Jurkat, Clone E6-1 (cell line): Measurements from ENCODE around the gene HYAL1. TPM values are rescaled to one million over a fixed set of nuclear protein-coding genes. Genes with fewer than 3 reads are reported as not detected.

Source experiments
- DNase-seq: peaks from one replicate; pipeline ENCODE4 v3.0.0-alpha.2; 2011; ENCODE audit warnings: low read depth, low spot score
- H3K4me3 ChIP-seq: 2 replicates; pipeline ENCODE4 v1.5.1; 2011; ENCODE audit warnings: mild to moderate bottlenecking, low read length, control low read depth, moderate library complexity
- polyA plus RNA-seq: library from polyadenylated mRNA; unstranded; fragments of >200 nt; gene quantifications from one replicate; pipeline ENCODE4 v1.2.1, GENCODE V29; 2012; ENCODE audit warnings: missing spikeins; ENCODE audit not compliant: insufficient read length, insufficient read depth

HYAL1 gene, protein sequence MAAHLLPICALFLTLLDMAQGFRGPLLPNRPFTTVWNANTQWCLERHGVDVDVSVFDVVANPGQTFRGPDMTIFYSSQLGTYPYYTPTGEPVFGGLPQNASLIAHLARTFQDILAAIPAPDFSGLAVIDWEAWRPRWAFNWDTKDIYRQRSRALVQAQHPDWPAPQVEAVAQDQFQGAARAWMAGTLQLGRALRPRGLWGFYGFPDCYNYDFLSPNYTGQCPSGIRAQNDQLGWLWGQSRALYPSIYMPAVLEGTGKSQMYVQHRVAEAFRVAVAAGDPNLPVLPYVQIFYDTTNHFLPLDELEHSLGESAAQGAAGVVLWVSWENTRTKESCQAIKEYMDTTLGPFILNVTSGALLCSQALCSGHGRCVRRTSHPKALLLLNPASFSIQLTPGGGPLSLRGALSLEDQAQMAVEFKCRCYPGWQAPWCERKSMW
- polyA plus RNA-seq: not detected

GRCh38 chr3:50303013-50303815 lies at the start of gene HYAL1:
Gene HYAL1, minus strand, starts transcription at chr3:50303574. Its CDS starts 618 bp downstream, at chr3:50302956.
- H3K4me3 ChIP-seq: no peak within 1 kb of the TSS
- no peak for DNase-seq

GRCh38 chr3:50352781-50353180 lies 49.4 kb upstream of the HYAL1 start:
- DNase-seq: no peak
- H3K4me3 ChIP-seq: no peak overlapping the region

DNA sequence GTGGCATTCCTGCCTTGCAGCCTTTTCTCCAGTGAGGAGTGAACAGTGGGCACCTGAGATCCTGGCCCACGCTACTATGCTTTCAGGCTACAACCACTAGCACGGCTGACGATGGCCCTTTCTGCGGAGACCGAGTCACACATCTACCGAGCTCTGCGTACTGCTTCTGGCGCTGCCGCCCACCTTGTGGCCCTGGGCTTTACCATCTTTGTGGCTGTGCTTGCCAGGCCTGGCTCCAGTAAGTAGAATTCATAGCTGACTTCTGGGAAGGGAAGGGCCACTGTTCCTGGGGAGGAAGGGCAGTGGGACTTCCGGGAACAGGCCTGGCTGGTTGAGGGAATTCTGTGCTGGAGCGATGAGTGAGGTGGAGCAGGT lies 47.9 kb upstream of the HYAL1 start:
- DNase-seq: no peak
- H3K4me3 ChIP-seq: peak overlapping the region; percentile 79

GRCh38 chr3:50350527-50351322 lies 47.4 kb upstream of the HYAL1 start, which contains the start of the genes CYB561D2 and NPRL2:
Gene CYB561D2, plus strand, starts transcription at chr3:50350862. Its CDS starts 572 bp downstream, at chr3:50351434.
Gene NPRL2, minus strand, starts transcription at chr3:50350775. Its CDS starts 123 bp downstream, at chr3:50350652.
- peak; percentile 94 for DNase-seq

DNA sequence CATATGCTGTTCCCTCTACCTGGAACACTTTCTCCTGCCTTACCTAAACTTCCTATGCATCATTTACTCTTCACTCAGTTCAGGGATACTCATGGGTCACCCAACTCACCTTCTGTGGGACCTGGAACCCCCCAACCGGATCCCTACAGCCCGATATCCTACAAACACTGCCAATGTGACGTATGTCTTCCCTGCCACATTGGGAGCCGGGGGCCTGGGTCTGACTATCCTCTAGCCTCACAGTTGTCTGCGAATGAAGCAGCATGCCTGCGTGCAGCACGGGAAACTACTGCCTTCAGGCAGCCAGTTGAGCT lies 46.8 kb upstream of the HYAL1 start:
- peak overlapping the region; percentile 79 for H3K4me3 ChIP-seq
- DNase-seq: no peak

More at GRCh38 chr3:50350527-50351322, 47.4 kb upstream of the HYAL1 start, which contains the start of the genes CYB561D2 and NPRL2:
- H3K4me3 ChIP-seq: peak within 1 kb of the TSS; percentile 79

- no peak overlapping the region for H3K4me3 ChIP-seq
- no peak for DNase-seq
These were observed 43.9 kb upstream of the HYAL1 start for GRCh38 chr3:50347187-50347813.

DNA sequence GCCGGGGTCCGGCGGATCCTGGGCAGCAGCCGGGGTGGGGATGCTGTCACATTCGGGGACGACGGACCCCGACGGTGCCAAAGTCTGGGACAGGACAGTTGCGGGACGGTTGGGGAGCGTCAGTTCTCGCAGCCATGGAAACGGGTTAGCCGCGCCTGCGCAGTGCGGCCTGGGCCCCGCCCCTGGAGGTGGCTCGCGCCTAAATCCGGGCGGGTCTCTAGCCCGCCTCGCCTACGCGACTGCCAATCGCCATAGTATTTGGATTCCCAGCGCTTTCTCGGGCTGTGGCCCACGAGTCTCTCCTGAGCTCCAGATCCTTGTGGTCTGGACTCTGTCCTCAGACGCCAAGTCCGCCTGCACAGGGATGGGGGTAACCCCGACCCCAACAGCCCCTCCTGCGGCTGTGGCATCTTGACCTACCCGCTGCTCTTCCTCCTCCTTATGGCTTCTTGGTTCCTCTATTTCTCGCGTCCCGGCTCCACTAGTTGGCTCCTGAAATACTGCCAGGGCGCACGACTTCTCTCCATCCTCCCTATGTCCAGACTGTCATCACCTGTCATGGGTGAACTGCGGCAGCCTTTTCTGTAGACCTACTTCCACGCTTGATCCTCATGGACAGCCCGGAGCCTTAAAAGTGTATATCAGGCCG lies 42.3 kb upstream of the HYAL1 start, which contains the start of gene ZMYND10:
ZMYND10 (minus strand) TSS at position 147 of the 649 bp plus-strand sequence. CDS start 153 bp downstream, outside the sequence.
- peak; percentile 60 for DNase-seq
- peak within 1 kb of the TSS; percentile 57 for H3K4me3 ChIP-seq

GRCh38 chr3:50345008-50345407 lies 41.6 kb upstream of the HYAL1 start:
- H3K4me3 ChIP-seq: peak overlapping the region; percentile 57
- no peak for DNase-seq

DNA sequence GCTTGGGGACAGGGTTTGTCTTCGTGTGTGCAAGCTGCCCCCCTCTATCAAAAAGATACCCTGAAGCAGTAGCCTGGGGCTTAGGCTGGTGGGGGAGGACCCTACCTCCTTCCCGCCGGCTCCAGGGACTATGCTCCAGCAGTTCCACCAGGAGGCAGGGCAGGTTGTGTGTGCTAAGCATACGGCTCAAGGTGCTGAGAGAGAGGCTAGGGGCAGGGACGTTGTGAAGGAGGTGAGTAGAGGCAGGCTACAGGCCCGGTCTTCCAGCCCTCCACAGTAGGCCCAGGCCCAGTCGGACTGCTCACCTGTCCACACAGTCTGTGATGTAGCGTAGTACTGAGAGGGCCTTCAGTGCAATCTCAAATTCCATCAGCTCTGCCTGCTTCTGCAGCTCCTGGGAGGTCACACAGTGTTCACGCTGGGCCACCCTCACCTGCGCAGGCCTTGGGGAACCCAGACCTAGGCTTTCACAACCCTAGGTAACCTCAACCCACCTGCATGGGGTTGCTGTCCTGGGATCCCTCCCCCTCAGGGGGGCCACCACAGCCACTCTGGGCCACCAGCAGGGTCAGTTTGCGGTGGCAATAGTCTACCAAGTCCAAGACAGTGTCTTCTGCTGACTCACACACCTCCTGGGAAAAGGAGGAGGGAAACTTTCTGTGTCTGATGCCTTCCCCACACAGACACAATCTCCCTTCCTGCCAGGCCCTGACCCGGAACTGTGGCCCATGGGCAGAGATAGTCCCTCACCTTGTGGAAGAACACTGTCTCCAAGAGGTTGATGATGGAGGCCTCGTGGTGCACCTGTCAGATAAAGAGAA lies 39.6 kb upstream of the HYAL1 start:
- no peak for DNase-seq
- H3K4me3 ChIP-seq: no peak overlapping the region

GRCh38 chr3:50341996-50342650 lies 38.7 kb upstream of the HYAL1 start:
- no peak for DNase-seq
- no peak overlapping the region for H3K4me3 ChIP-seq

- DNase-seq: no peak
- no peak overlapping the region for H3K4me3 ChIP-seq
These were observed 38.2 kb upstream of the HYAL1 start for GRCh38 chr3:50341537-50341936.

DNA sequence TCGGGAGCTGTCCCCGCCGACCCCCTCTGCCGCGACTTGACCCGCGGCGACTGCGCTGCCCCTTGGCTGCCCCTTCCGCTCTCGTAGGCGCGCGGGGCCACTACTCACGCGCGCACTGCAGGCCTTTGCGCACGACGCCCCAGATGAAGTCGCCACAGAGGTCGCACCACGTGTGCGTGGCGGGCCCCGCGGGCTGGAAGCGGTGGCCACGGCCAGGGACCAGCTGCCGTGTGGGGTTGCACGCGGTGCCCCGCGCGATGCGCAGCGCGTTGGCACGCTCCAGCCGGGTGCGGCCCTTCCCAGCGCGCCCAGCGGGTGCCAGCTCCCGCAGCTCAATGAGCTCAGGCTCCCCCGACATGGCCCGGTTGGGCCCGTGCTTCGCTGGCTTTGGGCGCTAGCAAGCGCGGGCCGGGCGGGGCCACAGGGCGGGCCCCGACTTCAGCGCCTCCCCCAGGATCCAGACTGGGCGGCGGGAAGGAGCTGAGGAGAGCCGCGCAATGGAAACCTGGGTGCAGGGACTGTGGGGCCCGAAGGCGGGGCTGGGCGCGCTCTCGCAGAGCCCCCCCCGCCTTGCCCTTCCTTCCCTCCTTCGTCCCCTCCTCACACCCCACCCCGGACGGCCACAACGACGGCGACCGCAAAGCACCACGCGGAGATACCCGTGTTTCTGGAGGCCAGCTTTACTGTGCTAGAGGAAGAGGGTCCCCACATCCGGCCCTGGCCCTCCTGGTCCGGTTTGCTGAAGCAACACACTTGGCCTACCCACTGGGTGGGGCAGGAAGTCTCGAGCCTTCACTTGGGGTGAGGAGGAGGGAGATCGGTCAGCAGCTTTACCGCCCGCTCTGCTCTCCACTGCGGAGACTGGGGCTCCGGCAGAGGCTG lies 37.3 kb upstream of the HYAL1 start, which contains the start of gene RASSF1:
RASSF1 (minus strand) TSS at position 389 of the 882 bp plus-strand sequence; CDS start at position 358, 31 bp downstream.
- H3K4me3 ChIP-seq: no peak within 1 kb of the TSS
- DNase-seq: no peak

DNA sequence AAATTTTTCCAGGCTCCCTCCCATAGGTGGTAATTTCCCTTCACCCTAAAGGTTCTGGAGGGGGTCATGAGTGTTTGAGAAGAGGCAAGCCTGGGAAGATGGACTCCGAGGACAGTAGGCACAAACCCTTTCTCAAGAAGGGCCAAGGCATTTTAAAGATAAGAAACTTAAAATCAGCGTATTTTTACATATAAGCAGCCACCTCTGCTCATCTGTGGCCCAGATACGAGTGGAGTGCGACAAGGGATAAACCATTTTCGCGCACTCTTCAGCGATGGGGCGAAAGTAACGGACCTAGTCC lies 36.7 kb upstream of the HYAL1 start:
- H3K4me3 ChIP-seq: no peak overlapping the region
- no peak for DNase-seq

GRCh38 chr3:50339485-50340146 lies 36.2 kb upstream of the HYAL1 start:
- no peak overlapping the region for H3K4me3 ChIP-seq
- no peak for DNase-seq

- H3K4me3 ChIP-seq: no peak overlapping the region
- DNase-seq: no peak
These were observed 35.6 kb upstream of the HYAL1 start for GRCh38 chr3:50338965-50339364.
